ENCODE results near the gene ZNF714. TPM values are rescaled to one million over a fixed set of nuclear protein-coding genes. Genes with fewer than 3 reads are reported as not detected.

The ZNF714 gene
- total and polyA plus RNA-seq, 9 donors: 7.7 to 45.1 (median 19.1) TPM

GRCh38 chr19:21110183-21110582 is 28.2 kb downstream of the ZNF714 start:
- Histone ChIP-seq H3K27me3 (no peaks in the 10 kb centered on the region), H3K4me3 (no peak overlapping the region), H3K27ac (no peak overlapping the region), H3K9me3 (no peaks in the 10 kb centered on the region), H3K36me3 (no peaks in the 10 kb centered on the region), H3K4me1 (ENCODE audit: insufficient read depth) (no peaks in the 10 kb centered on the region)
- DNase-seq: no peak
- TF ChIP-seq POLR2A (IDR thresholded peaks at IDR 0.05) (no peak), CTCF (IDR thresholded peaks at IDR 0.05) (no peak), EP300 (IDR thresholded peaks at IDR 0.05) (no peak)
- intact Hi-C loops (cut with DNase I): no loop called here
- 93 to 98% (median 95%) methylated on average over 1 of the region's 1 CpG for WGBS, 3 donors

- no peaks in the 10 kb centered on the region for H3K36me3 ChIP-seq
- H3K27ac ChIP-seq: no peak overlapping the region
- intact Hi-C loops (cut with DNase I): no loop called here
- no peaks in the 10 kb centered on the region for H3K4me1 ChIP-seq (ENCODE audit: insufficient read depth)
- no peaks in the 10 kb centered on the region for H3K27me3 ChIP-seq
- no peaks in the 10 kb centered on the region for H3K9me3 ChIP-seq
- no peak for DNase-seq
- H3K4me3 ChIP-seq: no peak overlapping the region
- TF ChIP-seq CTCF (IDR thresholded peaks at IDR 0.05): no peak
- TF ChIP-seq POLR2A (IDR thresholded peaks at IDR 0.05): no peak
- no peak for TF ChIP-seq EP300 (IDR thresholded peaks at IDR 0.05)
These were observed 33.4 kb downstream of the ZNF714 start for GRCh38 chr19:21115430-21115829.

GRCh38 chr19:21117041-21117907 is 35.3 kb downstream of the ZNF714 start:
- TF ChIP-seq CTCF (IDR thresholded peaks at IDR 0.05) (no peak), EP300 (IDR thresholded peaks at IDR 0.05) (no peak), POLR2A (IDR thresholded peaks at IDR 0.05) (no peak)
- intact Hi-C loops (cut with DNase I): no loop called here
- no peak overlapping the region for H3K27ac ChIP-seq
- DNase-seq: no peak
- H3K27me3 ChIP-seq: no peaks in the 10 kb centered on the region
- H3K4me1 ChIP-seq (ENCODE audit: insufficient read depth): no peaks in the 10 kb centered on the region
- H3K4me3 ChIP-seq: no peak overlapping the region
- 97 to 98% (median 98%) methylated on average over 2 of the region's 2 CpGs for WGBS, 3 donors
- H3K36me3 ChIP-seq: no peaks in the 10 kb centered on the region
- no peaks in the 10 kb centered on the region for H3K9me3 ChIP-seq

- DNase-seq: no peak
- Histone ChIP-seq H3K4me1 (ENCODE audit: insufficient read depth) (peaks cover 7% of the 10 kb centered on the region), H3K9me3 (no peaks in the 10 kb centered on the region), H3K36me3 (no peaks in the 10 kb centered on the region), H3K27ac (no peak overlapping the region), H3K4me3 (no peak overlapping the region), H3K27me3 (no peaks in the 10 kb centered on the region)
- intact Hi-C loops (cut with DNase I): no loop called here
- TF ChIP-seq EP300 (IDR thresholded peaks at IDR 0.05) (no peak), CTCF (IDR thresholded peaks at IDR 0.05) (no peak), POLR2A (IDR thresholded peaks at IDR 0.05) (no peak)
These were observed 44.1 kb downstream of the ZNF714 start for GRCh38 chr19:21126078-21126477.
